Kidney glomerular epithelial cell (primary cell): ENCODE measurements around the gene MYLK2.

Experiments
- DNase-seq: peaks from one replicate; lab custom pipeline; 2025; lab: John Stamatoyannopoulos, UW

MYLK2 gene

GRCh38 chr20:31835977-31836852, 17.1 kb downstream of the MYLK2 start:
- peak; percentile 91 for DNase-seq

- no peak for DNase-seq
These were observed 17.9 kb downstream of the MYLK2 start for GRCh38 chr20:31836853-31837608.

- DNase-seq = peak; percentile 34
These were observed 18.8 kb downstream of the MYLK2 start for GRCh38 chr20:31837896-31838397.

- DNase-seq = peak; percentile 84
These were observed 19.6 kb downstream of the MYLK2 start for GRCh38 chr20:31838646-31839292.

- no peak for DNase-seq
These were observed 20.8 kb downstream of the MYLK2 start for GRCh38 chr20:31839782-31840487.

- no peak for DNase-seq
These were observed 22.0 kb downstream of the MYLK2 start for GRCh38 chr20:31840906-31841816.

GRCh38 chr20:31841928-31842327, 22.8 kb downstream of the MYLK2 start:
- peak; percentile 90 for DNase-seq

- DNase-seq = peak; percentile 79
These were observed 23.5 kb downstream of the MYLK2 start for GRCh38 chr20:31842471-31843157.

- DNase-seq = no peak
These were observed 24.1 kb downstream of the MYLK2 start for GRCh38 chr20:31843288-31843687.

GRCh38 chr20:31843881-31844280, 24.7 kb downstream of the MYLK2 start:
- no peak for DNase-seq

GRCh38 chr20:31844737-31845299, 25.7 kb downstream of the MYLK2 start:
- DNase-seq = no peak

- DNase-seq = peak; percentile 25
These were observed 26.2 kb downstream of the MYLK2 start, which contains the start of gene FOXS1 for GRCh38 chr20:31845300-31845863. Gene FOXS1, minus strand, starts transcription at chr20:31845604. Its CDS starts 62 bp downstream, at chr20:31845542.

GRCh38 chr20:31846793-31847138, 27.6 kb downstream of the MYLK2 start:
- DNase-seq = no peak

GRCh38 chr20:31848088-31848999, 29.2 kb downstream of the MYLK2 start:
- DNase-seq = no peak

GRCh38 chr20:31849306-31849930, 30.3 kb downstream of the MYLK2 start:
- DNase-seq = no peak

- no peak for DNase-seq
These were observed 32.2 kb downstream of the MYLK2 start for GRCh38 chr20:31851240-31851955.

- no peak for DNase-seq
These were observed 34.3 kb downstream of the MYLK2 start for GRCh38 chr20:31853481-31853880.
